GM19043 (cell line): ENCODE data around the gene TRIM2.

Experiments used
- ATAC-seq: cut with Tn5 transposase; IDR thresholded peaks from one replicate; pipeline ENCODE4 v1.9.1; 2021; ENCODE audit warnings: low read depth; ENCODE audit not compliant: unreplicated experiment

TRIM2 gene

GRCh38 chr4:153244969-153245368 lies 40.7 kb downstream of the TRIM2 start:
- ATAC-seq, result no peak

GRCh38 chr4:153245775-153246174 lies 41.5 kb downstream of the TRIM2 start:
- no peak for ATAC-seq

- ATAC-seq, result no peak
Observed at GRCh38 chr4:153246446-153247115, 42.3 kb downstream of the TRIM2 start.

GRCh38 chr4:153247116-153247490 lies 42.9 kb downstream of the TRIM2 start:
- ATAC-seq, result no peak

GRCh38 chr4:153248641-153249198 lies 44.5 kb downstream of the TRIM2 start:
- ATAC-seq, result peak; percentile 12

GRCh38 chr4:153249199-153250041 lies 45.2 kb downstream of the TRIM2 start:
- ATAC-seq, result peak; percentile 98

GRCh38 chr4:153252122-153252521 lies 47.9 kb downstream of the TRIM2 start:
- ATAC-seq, result no peak

- ATAC-seq, result no peak
Observed at GRCh38 chr4:153255233-153255632, 51.0 kb downstream of the TRIM2 start.

GRCh38 chr4:153257151-153257620 lies 52.9 kb downstream of the TRIM2 start:
- ATAC-seq, result peak; percentile 52

GRCh38 chr4:153257991-153258390 lies 53.7 kb downstream of the TRIM2 start:
- ATAC-seq, result no peak

- ATAC-seq, result no peak
Observed at GRCh38 chr4:153258750-153259149, 54.5 kb downstream of the TRIM2 start.

GRCh38 chr4:153259661-153260060 lies 55.4 kb downstream of the TRIM2 start:
- ATAC-seq, result no peak

- no peak for ATAC-seq
Observed at GRCh38 chr4:153260132-153260531, 55.9 kb downstream of the TRIM2 start.

GRCh38 chr4:153260553-153261300 lies 56.5 kb downstream of the TRIM2 start:
- no peak for ATAC-seq

GRCh38 chr4:153261461-153261860 lies 57.2 kb downstream of the TRIM2 start:
- ATAC-seq, result no peak

GRCh38 chr4:153261914-153262313 lies 57.7 kb downstream of the TRIM2 start:
- no peak for ATAC-seq

GRCh38 chr4:153265306-153266047 lies 61.2 kb downstream of the TRIM2 start:
- no peak for ATAC-seq

- ATAC-seq, result no peak
Observed at GRCh38 chr4:153266988-153267387, 62.7 kb downstream of the TRIM2 start.

GRCh38 chr4:153267890-153268289 lies 63.6 kb downstream of the TRIM2 start:
- ATAC-seq, result no peak

GRCh38 chr4:153268295-153268694 lies 64.1 kb downstream of the TRIM2 start:
- ATAC-seq, result no peak
